HUES48 (cell line): Measurements from ENCODE around the gene HOXD13.

Experiments
- H3K27ac ChIP-seq: one replicate; pipeline ENCODE4 v1.7.0; 2013; ENCODE audit warnings: low read depth, low read length, inconsistent platforms
- H3K27me3 ChIP-seq: 2 replicates; pipeline ENCODE4 v1.6.1; 2013; ENCODE audit warnings: mild to moderate bottlenecking, low read length; ENCODE audit not compliant: control insufficient read depth, insufficient read depth
- H3K36me3 ChIP-seq: 2 replicates; pipeline ENCODE4 v1.6.1; 2013; ENCODE audit warnings: low read length; ENCODE audit not compliant: control insufficient read depth, insufficient read depth
- H3K4me1 ChIP-seq: 2 replicates; pipeline ENCODE4 v1.6.1; 2013; ENCODE audit warnings: mild to moderate bottlenecking, low read length; ENCODE audit not compliant: control insufficient read depth, insufficient read depth
- H3K4me3 ChIP-seq: 2 replicates; pipeline ENCODE4 v1.5.1; 2013; ENCODE audit warnings: mild to moderate bottlenecking, low read depth, low read length
- H3K9ac ChIP-seq: 2 replicates; pipeline ENCODE4 v1.6.1; 2013; ENCODE audit warnings: mild to moderate bottlenecking, low read depth, low read length, moderate library complexity
- H3K9me3 ChIP-seq: 2 replicates; pipeline ENCODE4 v1.6.1; 2013; ENCODE audit warnings: low read length; ENCODE audit not compliant: control insufficient read depth, insufficient read depth

HOXD13 gene

DNA sequence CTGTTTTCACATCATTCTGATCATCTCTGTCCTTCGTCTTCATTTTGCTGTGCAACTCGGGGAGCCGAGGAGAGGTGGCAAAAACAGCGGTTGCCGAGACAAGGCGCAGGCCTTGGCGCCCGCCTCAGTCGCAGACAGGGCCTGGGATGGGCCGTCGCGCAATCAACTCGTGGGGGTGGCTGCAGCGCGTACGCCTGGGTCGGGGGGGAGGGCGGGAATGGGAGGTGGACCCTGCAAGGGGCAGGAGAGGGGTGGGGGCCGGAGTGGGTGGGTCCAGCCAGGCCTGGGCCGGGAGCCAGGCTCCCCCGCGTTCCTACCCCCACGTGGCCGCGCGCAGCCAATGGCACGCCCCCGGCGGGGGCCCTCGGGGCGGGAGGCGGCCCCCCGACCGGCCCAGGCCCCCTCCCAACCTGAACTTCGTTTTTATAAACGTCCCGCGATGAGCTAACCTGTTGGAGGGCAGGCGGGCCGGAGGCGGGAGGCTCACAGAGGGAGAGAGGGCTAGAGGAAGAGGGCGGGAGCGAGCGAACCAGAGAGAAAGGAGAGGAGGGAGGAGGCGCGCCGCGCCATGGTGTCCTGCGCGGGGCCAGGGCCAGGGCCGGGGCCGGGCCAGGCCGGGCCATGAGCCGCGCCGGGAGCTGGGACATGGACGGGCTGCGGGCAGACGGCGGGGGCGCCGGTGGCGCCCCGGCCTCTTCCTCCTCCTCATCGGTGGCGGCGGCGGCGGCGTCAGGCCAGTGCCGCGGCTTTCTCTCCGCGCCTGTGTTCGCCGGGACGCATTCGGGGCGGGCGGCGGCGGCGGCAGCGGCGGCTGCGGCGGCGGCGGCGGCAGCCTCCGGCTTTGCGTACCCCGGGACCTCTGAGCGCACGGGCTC is at the start of gene HOXD13:
Gene HOXD13 (plus strand): TSS at position 452 of the 875 bp plus-strand sequence. CDS start 170 bp downstream, at position 622.
- Histone ChIP-seq H3K9ac (no peak within 1 kb of the TSS), H3K27ac (no peak within 1 kb of the TSS), H3K4me1 (peaks cover 33% of the 10 kb centered on the region), H3K9me3 (no peaks in the 10 kb centered on the region), H3K27me3 (peaks cover 99% of the 10 kb centered on the region), H3K4me3 (peak within 1 kb of the TSS; percentile 45), H3K36me3 (no peaks in the 10 kb centered on the region)

GRCh38 chr2:176056406-176056805 is 36.1 kb upstream of the HOXD13 start:
- peaks cover 8% of the 10 kb centered on the region for H3K27me3 ChIP-seq
- H3K4me3 ChIP-seq: no peak overlapping the region
- H3K9ac ChIP-seq: no peak overlapping the region

DNA sequence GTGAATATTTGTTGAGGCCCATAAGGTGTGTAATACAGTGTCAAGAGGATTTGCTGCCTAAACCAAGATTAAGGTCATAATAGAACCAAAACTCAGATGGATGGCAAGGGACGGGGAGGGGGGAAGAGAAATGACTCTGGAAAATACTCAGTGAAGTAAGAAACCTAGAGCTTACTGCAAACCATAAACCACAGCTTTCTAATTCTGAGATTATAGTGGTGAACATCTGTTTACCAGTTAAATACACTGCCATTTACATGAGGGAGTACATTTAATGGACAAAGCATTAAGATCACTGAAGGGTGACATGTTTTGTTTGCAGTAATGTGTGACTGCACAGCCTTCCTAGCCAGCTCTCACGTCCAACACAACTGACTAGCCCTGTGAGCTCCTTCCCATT is 28.6 kb upstream of the HOXD13 start:
- Histone ChIP-seq H3K36me3 (no peaks in the 10 kb centered on the region), H3K9ac (no peak overlapping the region), H3K27ac (no peak overlapping the region), H3K9me3 (no peaks in the 10 kb centered on the region), H3K4me1 (peaks cover 10% of the 10 kb centered on the region; the same call in 1 of the 2 replicates), H3K4me3 (no peak overlapping the region), H3K27me3 (peaks cover 83% of the 10 kb centered on the region)

More at GRCh38 chr2:176056406-176056805, 36.1 kb upstream of the HOXD13 start:
- Histone ChIP-seq H3K36me3 (no peaks in the 10 kb centered on the region), H3K9me3 (no peaks in the 10 kb centered on the region), H3K4me1 (no peaks in the 10 kb centered on the region), H3K27ac (no peak overlapping the region)

DNA sequence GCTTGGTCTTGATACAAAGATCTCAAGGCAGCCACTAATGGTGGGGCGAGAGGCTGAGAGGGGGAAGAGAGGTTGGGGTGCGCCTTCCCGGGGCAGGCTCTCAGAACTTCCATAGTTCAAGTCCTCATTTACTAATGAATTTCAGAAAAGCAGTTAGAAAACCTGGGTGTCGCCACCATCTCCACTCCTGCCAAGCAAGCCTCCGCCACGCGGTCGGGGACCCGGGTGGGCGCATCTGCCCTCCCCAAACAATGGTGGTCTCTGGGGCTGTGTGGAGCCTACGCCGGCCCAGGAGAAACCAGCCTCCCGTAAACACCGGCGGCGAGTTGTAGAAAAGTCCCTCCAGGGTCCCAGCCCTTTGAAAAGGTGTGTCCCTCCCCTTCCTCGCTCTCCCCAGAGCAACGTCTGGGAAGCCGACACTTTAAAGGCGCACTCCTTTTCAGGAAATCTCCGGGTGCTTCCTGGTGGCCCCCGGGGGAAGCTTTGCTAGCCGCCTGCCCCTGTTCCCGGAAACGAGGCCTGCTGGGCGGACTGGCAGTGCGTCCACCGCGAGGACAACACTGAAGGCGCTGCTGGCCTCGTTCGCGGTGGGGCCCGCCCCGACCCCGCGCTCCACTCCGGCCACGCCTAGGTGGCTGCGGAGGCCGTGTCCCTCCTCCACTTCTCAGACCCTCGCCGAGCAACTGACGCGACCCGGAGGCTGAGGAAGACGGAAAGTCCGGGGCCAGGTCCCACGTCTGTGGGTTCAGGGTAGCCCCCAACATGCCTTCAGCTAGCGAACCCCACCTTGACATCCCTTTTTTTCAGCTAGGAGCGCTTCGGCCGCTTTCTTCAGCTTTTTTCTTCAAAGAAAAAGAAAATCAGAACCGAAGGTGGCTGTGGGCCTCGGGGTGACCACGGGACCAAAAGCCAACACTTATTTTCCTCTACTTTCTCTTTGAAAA is 25.6 kb upstream of the HOXD13 start:
- Histone ChIP-seq H3K4me1 (peaks cover 10% of the 10 kb centered on the region; the same call in 1 of the 2 replicates), H3K27ac (no peak overlapping the region), H3K36me3 (no peaks in the 10 kb centered on the region), H3K4me3 (peak overlapping the region; percentile 37; the same call in 1 of the 2 replicates), H3K9me3 (no peaks in the 10 kb centered on the region), H3K9ac (no peak overlapping the region), H3K27me3 (peaks cover 100% of the 10 kb centered on the region)

GRCh38 chr2:176067589-176068418 is 24.7 kb upstream of the HOXD13 start:
- Histone ChIP-seq H3K27me3 (peaks cover 100% of the 10 kb centered on the region), H3K36me3 (no peaks in the 10 kb centered on the region), H3K9ac (no peak overlapping the region), H3K4me3 (no peak overlapping the region; the same call in 1 of the 2 replicates), H3K27ac (no peak overlapping the region), H3K9me3 (no peaks in the 10 kb centered on the region), H3K4me1 (peaks cover 10% of the 10 kb centered on the region; the same call in 1 of the 2 replicates)

GRCh38 chr2:176068419-176068832 is 24.1 kb upstream of the HOXD13 start:
- no peaks in the 10 kb centered on the region for H3K9me3 ChIP-seq
- H3K9ac ChIP-seq: no peak overlapping the region
- H3K4me3 ChIP-seq: no peak overlapping the region; the same call in 1 of the 2 replicates
- H3K4me1 ChIP-seq: peaks cover 10% of the 10 kb centered on the region; the same call in 1 of the 2 replicates
- no peaks in the 10 kb centered on the region for H3K36me3 ChIP-seq
- H3K27ac ChIP-seq: no peak overlapping the region
- H3K27me3 ChIP-seq: peaks cover 100% of the 10 kb centered on the region

GRCh38 chr2:176071330-176072291 is 20.9 kb upstream of the HOXD13 start:
- Histone ChIP-seq H3K4me3 (no peak overlapping the region), H3K27ac (no peak overlapping the region), H3K27me3 (peaks cover 100% of the 10 kb centered on the region), H3K36me3 (no peaks in the 10 kb centered on the region), H3K9ac (no peak overlapping the region), H3K9me3 (no peaks in the 10 kb centered on the region), H3K4me1 (peaks cover 13% of the 10 kb centered on the region; the same call in 1 of the 2 replicates)

DNA sequence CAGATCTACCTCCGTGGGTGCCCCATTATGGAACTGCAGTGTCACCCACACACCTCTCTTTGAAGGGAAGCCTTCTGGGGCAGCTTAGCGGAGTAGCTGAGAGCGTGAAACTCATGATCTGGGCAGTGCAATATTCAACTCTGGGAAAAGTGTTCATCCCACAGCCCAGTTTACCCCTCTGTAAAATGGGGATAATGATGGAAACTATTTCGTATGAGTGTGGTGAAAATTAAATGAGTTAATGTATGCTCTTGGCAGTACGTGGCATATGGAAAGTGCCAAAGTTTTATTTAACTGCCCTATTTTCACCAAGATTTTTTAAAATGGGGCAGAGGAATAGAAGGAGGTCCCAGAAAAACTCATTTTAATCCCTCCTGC is 20.2 kb upstream of the HOXD13 start:
- Histone ChIP-seq H3K27ac (no peak overlapping the region), H3K4me1 (peaks cover 11% of the 10 kb centered on the region; the same call in 1 of the 2 replicates), H3K36me3 (no peaks in the 10 kb centered on the region), H3K27me3 (peaks cover 100% of the 10 kb centered on the region), H3K9me3 (no peaks in the 10 kb centered on the region), H3K9ac (no peak overlapping the region), H3K4me3 (no peak overlapping the region)

DNA sequence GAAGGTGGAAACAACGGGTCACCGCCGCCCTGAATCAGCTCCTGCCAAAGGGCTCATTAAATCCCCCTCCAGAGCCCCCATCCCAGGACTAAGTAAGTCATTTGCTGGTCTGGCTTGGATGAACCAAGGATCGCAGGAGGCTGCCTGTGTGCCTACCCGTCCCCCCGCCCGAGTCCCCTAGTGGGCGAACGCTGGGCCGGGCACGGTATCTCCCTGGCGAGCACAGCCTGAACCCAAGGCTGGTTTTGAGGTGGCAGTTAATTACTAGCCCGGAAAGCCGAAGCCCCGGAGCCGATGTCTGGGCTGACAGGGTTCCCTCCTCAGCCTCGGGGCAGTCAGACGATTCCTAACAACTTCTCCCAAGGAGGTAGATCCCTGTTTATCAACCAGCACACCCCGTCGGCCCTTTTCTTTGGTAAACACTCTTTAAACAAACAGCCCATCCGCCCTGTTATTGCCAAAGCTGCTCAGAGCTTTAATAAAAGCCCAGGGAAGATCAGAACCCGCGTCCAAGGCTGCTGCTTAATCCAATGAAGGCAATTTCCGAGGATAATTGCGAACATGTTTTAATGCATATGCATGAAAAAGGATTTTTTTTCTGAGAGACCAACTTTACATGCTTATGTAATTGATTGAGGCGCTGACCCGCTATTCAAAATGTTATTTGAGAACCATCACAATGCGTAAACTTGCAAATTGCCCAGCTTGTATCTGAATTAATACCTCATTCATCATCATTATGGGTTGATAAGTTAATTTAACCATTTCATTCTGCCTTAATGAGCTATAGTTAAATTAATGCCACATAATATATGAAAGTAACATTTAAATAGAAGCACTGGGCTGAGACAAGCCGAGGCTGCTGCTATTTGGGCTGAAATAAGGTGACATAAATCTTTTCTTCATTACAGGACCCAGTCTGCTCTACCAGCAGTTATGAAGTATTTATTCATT is 19.3 kb upstream of the HOXD13 start:
- no peak overlapping the region for H3K4me3 ChIP-seq
- H3K27me3 ChIP-seq: peaks cover 100% of the 10 kb centered on the region
- peaks cover 7% of the 10 kb centered on the region; the same call in 1 of the 2 replicates for H3K4me1 ChIP-seq
- no peak overlapping the region for H3K9ac ChIP-seq
- no peaks in the 10 kb centered on the region for H3K9me3 ChIP-seq
- H3K27ac ChIP-seq: no peak overlapping the region
- no peaks in the 10 kb centered on the region for H3K36me3 ChIP-seq
